Inflammatory macrophage treated with lipopolysaccharide for 1 hour (primary cell): ENCODE data around the gene ZNF616.

Experiments
- DNase-seq, 2 donors: peaks; one replicate each; pipeline ENCODE4 v3.0.0-alpha.2; 2020 to 2022

The ZNF616 gene

DNA sequence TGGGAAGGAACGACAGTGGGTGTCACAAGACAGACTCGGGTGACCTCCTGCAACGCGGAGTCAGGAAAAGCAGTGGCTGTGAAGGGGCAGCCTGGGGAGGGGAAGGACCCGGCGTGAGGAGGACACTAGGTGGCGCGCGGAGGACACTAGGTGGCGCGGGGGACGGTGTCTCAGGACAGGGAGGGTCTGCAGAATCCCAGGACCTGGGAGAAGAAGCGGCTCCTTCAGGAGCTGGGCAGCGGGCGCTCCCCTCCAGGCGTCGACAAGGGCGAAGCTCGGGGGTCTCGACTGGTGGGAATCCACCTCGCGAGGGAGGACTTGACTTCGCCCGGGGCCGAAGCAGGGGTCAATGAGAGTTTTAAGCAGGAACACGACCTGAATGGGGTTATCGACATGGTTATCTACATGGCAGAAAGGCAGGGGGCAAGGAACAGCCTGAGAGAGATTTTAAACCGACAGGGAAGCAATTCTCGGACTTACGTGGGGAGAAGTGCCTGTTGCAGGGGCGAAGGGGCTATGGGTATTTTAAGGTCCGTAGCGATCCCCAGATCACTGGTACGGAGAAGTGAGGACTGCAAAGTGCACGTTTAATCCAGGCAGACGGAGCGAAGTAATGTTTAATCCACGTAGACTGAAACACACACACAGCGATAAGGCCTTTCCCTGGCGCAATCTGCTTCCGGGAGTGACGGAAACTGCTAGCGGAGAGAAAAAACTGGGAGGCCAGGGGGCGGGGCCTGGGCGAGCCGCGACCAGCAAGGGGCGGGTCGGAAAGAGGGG, at the start of gene ZNF616:
TSS of gene ZNF616 (minus strand) at position 687 of the 780 bp plus-strand sequence. CDS start 9,426 bp downstream, outside the sequence.
- peak; percentile 91 to 97 for DNase-seq

DNA sequence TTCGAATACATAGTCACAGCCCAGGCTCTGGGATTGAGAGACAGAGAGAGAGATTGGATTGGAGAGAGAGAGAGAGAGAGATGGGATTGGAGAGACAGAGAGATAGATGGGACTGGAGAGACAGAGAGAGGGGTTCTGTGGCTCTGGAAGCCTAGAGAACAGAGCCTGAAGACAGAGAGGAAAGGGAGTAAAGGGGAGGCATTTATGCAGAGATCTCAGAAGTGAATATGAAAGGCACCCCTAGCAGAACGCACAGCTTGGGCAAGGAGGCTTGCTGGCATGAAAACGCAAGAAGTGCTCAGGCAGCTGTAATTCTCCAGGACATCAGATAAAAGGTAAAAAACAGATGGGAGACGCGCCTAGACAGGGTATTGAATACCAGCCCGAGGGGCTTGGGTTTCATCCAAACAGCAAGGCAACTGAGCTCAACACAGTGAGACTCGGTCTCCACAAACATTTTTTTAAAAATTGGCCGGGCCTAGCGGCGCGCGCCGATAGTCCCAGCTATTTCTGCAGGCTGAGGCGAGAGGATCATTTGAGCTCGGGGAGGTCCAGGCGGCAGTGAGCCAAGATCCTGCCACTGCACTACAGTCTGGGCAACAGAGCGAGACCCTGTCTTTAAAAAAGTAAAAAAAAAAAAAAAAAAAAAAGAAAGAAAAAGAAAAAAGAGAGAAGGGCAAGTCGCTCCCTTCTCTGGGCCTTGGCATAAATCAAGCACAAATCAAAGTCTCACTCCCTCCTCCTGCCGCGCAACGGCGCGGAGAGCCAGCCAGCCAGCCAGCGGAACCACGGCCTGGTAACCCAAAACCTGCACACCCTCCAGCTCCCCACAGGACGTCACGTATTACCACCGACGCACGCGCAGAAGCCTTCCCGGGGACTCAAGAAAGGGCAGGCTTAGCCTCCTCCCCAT, 49.3 kb upstream of the ZNF616 start:
- no peak for DNase-seq

DNA sequence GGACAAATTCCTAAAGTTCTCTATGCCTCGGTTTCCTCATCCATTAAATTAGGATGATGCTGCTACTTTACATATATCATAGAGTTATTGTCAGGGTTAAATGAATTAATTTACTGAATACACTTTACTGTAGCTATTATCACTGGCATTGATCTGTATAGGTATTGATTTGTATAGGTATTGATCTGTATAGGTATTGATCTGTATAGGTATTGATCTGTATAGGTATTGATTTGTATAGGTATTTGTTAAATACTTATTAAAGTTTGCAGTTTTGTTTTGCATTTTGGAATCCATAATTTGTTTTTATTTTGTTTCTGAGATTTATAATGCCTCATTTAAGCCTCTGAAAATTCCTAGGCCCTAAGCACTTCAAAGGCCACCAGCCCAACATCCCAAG, 47.7 kb upstream of the ZNF616 start:
- no peak for DNase-seq

DNA sequence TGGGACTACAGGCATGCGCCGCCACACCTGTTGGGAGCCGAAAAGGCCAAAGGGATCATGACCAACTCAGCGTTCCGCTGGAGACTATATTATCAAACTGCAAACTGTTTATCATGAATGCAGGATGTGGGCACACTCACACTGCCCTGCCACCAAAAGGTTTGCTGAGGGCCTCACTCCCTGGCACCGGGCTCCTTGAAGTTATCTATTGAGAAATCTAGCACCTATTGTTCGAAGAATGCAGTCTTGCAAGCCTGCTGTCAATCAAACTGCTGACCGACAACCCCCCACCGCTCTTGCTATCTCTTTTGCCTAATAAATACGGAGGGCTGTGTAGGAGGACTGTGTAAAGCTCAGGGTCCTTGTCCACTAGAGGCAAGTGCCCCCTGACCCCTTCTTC, 36.8 kb upstream of the ZNF616 start:
- DNase-seq: no peak

DNA sequence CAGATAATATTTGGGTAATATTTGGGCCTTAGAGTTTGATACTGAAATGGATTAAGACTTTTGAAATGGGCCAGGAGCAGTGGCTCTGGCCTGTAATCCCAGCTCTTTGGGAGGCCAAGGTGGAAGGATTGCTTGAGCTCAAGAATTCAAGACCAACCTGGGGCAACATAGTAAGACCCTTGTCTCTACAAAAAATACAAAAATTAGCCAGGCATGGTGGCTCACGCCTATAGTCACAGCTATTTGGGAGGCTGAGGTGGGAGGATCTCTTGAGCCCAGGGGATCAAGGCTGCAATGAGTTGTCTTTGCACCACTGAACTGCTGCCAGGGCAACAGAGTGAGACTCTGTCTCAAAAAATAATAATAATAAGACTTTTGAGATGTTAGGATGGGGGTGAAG, 32.6 kb upstream of the ZNF616 start:
- DNase-seq: no peak

DNA sequence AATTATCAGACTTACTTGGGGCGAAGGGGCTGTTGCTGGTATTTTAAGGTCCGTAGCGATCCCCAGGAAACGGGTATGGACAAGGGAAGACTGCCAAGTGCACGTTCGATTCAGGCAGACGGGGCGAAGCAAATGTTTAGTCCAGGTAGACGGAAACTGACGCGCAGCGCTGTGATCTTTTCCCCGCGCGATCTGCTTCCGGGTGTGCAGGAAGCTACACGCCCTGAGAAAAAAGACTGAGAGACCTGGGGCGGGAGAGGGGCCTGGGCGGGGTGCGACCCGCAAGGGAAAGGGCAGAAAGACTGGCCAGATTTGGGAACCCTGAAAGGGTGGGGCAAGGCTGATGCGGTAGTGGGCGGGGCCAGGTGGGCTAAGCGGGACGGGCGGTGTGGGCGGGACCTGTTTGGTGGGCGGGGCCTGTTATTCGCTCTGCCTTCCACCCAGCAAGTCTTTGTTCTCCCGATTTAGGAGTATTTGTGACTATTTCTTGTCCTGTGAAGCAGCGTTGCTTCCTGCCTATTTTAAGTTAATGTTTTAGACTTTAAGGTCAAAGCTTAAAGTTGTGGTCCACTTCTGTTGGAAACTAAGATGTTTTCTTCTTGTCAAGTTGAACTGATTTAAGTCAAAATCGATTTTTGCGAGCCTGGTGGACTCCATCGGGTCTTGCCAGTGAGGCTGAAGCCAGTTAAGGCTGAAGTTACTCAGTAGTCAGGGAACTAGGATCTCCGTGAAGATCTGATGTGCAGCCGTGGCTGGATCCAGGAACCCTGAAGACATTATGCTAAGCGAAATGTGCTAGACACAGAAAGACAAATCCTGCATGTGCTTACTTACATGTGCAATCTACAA, 31.8 kb upstream of the ZNF616 start, which contains the start of gene ZNF836:
TSS of gene ZNF836 (minus strand) at position 301 of the 849 bp plus-strand sequence. CDS start 3,549 bp downstream, outside the sequence.
- DNase-seq: peak; percentile 61 to 75

DNA sequence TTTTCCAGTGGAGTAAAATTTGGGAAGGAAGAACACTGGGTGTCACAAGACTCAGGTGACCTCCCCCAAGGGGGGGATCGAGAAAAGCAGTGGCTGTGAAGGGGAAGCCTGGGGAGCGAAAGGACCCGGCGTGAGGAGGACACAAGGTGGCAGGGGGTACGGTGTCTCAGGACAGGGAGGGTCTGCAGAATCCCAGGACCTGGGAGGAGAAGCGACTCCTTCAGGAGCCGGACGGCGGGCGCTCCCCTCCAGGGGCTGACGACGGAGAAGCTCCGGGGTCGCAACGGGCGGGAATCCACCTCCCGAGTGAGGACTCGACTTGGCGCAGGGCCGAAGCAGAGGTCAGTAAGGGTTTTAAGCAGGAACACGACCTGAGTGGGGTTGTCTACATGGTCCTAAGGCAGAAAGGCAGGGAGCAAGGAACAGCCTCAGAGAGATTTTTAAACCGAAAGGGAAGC, 31.2 kb upstream of the ZNF616 start:
- peak in 1 of 2 donors; percentile 11 for DNase-seq

DNA sequence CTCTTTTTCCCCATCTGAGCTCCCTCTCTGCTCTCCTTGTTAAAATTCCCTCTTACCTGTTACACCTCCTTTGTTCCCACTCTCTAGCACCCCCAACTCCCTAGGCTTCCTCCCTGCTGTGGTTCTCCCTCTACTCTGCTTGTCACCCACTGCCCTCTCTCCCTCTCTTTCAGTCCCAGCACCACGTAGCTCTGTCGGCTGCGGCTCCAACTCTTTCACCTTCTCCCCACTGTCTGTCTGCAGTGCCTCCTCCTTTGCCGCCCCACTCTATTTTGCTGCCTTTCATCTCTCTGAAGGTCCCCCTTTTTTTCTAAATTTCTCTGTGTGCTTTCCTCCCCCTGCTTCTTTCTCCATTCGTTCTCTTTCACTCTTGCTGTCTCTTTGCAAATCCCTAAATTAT, 30.6 kb upstream of the ZNF616 start:
- no peak for DNase-seq

DNA sequence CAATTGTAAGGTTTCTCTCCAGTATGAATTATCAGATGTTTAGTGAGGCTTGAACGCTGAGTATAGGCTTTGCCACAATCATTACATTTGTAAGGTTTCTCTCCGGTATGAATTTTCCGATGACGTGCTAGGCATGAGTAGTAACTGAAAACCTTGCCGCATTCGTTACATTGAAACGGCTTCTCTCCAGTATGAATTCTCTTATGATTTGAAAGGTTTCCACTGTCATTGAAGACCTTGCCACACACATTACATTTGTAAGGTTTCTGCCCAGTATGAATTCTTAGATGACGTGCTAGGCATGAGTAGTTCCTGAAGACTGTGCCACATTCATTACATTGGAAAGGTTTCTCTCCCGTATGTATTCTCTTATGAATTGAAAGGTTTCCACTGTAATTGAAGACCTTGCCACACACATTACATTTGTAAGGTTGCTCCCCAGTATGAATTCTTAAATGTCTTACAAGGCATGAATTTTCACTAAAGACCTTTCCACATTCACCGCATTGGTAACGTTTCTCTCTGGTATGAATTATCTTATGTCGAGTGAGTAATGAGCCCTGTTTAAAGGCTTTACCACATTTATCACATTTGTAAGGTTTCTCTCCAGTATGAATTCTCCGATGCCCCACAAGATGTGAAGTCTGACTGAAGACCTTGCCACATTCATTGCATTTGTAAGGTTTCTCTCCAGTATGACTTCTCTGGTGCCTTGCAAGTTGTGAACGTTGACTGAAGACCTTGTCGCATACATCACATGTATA, 16.0 kb upstream of the ZNF616 start:
- DNase-seq: no peak

DNA sequence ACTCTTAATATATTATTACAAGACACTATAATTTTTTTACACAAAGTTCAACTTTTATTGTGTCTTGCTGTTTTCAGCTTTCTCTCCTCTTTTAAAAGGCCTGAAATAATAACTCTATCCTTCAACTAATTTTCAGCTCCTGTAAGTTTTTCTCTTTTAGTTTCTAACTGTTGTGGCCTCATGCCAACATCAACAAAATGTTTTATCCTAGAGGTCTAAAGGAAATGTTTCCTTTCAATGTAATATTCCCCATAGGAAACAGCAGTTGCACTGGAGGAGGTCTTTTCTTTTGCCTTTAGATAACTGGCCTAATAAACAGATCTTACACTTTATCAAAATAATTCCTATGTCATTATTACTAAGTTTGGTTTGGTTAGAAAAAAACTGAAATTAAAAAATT, 8.5 kb upstream of the ZNF616 start:
- no peak for DNase-seq

DNA sequence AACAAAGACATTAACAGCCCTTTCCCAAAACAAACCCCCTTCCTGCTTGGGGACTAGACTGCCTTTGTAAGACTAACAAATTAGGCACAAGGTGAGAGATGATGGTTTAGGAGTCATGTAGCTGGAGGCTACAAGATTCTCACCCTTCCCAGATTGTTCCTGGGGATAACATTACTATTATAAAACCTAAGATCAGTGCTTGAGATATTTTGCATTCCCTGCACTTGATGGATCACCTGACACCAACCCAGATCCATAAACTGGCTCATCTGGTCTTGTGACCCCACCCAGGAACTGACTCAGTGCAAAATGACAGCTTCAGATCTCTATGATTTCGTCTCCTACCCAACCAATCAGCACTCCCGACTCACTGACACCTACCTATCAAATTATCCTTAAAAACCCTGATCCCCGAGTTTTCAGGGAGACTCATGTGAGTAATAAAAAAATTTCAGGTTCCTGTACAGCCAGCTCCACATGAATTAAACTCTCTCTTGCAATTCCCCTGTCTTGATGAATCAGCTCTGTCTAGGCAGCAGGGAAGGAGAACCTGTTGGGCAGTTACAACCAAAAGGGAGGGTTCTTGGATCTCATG, 2.4 kb upstream of the ZNF616 start:
- no peak for DNase-seq

DNA sequence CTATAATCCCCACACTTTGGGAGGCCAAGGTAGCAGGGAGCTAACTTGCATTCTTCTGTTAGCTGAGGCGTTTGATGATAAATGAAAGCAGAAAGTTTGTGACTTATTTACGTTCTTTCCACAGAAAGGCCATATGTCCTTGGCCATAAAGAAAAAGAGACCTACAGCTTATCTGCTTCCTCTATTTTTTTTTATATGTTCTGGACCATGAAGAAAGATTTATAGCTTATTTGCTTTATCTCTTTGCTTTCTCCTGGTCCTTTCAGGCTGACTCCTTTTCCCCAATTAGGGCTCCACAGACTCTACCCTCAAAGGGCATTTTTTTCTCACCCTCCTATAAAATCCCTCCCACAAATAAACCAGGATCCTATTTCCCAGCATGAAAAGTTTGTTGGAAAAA, 1.5 kb upstream of the ZNF616 start:
- no peak for DNase-seq

DNA sequence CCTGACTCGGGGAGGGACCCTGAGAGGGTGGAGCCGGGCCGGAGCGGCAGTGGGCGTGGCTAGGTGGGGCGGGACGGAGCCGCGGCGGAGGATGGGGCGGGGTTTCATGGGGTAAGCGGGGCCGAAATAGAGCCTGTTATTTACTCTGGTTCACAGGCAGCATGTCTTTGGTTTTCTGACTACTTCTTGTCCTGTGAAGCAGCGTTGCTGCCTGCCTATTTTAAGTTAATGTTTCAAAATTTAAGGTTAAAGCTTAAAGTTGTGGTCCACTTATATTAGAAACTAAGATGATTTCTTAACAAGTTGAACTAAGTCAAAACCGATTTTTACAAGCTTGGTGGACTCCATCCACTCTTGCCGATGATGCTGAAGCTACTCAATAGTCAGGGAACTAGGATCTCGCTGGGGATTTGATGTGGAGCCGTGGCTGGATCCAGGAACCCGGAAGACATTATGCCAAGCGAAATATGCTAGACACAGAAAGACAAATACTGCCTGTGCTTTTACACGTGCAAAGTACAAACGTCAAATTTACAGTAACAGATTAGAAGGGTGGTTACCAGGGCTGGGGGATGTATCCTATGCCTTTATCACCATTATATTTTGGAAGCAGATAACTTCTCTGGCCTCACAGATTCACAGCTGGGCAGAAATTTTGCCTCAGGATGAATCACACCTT, 433 bp upstream of the ZNF616 start:
- no peak for DNase-seq

DNA sequence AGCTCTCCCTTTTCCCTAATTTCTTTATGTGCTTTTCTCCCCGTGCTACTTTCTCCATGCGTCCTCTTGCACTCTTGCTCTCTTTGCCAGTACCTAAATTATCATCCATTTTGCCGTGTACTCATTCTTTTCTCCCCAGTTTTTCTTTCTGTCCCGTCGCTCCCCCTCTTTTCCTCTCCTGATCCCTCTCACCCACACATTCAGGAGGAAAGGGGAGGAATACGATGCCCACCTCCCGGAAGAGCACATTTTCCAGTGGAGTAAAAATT, 821 bp downstream of the ZNF616 start:
- no peak for DNase-seq

DNA sequence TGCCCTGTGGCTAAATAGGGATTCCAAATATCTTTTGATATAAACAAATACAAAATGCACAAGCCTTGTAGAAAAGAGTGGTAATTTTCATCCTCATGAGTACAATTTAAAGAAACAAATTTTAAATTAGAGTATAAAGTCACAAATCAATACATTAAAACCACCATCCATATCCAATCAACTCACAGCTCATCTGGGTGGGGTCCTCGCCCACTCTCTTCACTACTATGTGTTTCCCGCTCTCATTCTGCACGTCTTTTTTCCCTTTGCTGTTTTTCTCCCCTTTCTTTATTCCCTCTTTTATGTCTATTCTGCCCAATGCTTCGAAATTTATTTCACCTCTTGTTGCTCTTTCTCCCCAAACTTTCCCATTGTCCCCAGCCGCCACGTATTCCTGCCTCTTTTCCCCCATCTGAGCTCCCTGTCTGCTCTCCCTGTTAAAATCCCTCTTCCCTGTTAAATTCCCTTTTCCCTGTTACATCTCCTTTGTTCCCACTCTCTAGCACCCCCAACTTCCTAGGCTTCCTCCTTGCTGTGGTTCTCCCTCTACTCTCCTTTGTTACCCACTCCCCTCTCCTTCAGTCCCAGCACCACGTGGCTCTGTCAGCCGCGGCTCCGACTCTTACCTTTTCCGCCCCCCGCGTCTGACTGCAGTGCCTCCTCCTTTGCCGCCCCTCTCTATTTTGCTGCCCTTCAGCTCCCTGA, 1.3 kb downstream of the ZNF616 start:
- no peak for DNase-seq

DNA sequence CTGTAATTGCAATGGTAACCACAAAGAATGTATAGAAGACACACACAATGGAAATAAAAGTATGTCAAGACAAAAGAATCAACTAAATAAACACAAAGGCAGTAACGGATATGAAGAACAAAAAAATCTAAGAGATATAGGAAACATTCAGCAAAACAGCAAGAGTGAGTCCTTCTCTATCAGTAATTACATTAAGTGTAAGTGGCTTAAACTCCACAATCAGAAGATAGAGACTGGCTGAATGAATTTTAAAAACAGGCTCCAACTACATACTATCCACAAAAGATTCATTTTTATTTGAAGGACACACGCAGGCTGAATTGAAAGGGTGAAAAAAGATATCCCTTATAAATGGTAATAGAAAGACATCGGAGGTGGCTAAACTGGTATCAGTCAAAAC, 19.5 kb downstream of the ZNF616 start:
- no peak for DNase-seq

DNA sequence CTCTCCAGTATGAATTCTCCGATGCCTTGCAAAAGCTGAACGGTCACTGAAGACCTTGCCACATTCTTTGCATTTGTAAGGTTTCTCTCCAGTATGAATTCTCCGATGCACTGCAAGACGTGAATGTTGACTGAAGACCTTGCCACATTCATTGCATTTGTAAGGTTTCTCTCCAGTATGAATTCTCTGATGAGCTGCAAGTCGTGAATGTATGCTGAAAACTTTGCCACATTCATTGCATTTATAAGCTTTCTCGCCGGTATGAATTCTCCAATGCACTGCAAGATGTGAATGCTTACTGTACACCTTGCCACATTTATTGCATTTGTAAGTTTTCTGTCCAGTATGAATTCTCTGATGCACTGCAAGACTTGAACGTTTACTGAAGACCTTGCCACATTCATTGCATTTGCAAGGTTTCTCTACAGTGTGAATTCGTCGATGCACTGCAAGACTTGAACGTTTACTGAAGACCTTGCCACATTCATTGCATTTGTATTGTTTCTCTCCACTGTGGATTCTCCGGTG, 24.1 kb downstream of the ZNF616 start:
- DNase-seq: no peak

DNA sequence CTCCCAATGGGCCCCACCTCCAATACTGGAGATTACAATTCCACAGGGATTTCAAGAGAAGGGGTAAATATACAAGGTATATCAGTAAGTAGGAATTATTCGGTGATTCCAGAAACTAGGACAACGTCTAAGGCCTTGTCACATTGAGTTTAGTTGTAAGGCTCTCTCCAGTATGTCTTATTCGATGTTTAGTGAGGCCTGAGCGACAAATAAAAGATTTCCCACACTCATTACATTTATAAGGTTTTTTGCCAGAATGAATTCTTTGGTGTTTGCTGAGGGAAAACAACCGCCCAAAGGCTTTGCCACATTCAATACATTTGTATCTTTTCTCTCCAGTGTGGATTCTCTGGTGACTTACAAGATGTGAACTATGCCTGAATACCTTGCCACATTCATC, 25.0 kb downstream of the ZNF616 start:
- DNase-seq: no peak

DNA sequence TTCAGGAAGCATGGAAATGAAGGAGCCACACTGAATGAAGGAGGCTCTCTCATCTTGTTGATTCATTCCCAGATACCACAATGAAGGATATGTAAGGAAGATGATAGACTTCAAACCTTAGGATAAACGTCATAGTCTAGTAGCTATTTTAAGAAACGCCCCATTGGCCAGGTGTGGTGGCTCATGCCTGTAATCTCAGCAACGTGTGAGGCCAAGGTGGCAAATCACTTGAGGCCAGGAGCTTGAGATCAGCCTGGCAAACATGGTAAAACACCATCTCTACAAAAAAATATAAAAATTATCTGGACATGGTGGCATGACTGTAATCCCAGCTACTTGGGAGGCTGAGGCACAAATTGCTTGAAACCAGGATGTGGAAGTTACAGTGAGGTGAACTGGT, 27.1 kb downstream of the ZNF616 start:
- no peak for DNase-seq

DNA sequence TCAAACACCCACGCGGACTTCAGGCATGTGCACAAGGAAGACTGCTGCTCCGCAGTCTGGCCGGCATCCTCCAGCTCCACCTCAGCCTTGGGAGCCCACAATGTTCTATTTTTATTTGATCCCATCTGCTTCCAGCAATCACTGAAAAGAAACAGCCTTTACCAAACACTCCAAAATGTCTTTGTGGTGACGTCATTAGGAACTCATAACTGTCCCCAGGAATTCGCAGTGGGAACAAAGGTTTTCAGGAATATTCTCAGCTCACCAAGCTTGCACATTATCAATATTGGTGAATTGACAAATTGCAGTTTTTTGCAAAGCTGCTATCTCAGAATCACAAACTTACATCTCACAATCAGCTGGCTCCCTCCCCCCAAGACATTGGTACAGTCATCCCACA, 29.0 kb downstream of the ZNF616 start:
- DNase-seq: no peak
